T-helper 2 cell (primary cell): ENCODE data around the gene FANCD2.
"Not testable (repeated sequence)": the region's sequence is repeated elsewhere in the genome, so short reads cannot be mapped to it uniquely, and the experiment has no call there.

ENCODE experiments used
- DNase-seq, 5 experiments: peaks; one replicate each; pipeline versions ENCODE4 v3.0.0 to v3.0.0-alpha.2; 2012 to 2022

FANCD2 gene

DNA sequence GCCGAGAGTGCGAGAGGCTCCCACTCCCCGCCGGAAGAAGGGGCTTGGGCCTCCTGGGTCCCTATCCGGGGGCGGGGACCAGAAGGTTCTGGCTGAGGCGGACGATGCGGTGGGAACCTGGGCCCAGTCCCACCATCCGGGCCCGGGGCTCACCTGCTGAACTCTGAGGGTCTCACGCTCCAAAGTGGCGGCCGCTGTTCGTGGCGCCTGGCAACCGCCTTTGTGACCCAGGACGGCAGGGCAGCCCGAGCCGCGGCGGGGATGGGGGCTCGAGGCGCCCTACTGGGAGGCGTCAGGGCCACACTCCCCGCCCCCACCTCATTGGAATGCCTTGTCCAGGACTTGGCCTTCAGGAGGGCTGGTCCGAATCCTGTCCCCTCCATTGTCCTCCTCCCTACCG lies 81.9 kb downstream of the FANCD2 start, which contains the start of gene FANCD2OS:
Gene FANCD2OS (minus strand): TSS at position 165 of the 400 bp plus-strand sequence. CDS start 3,481 bp downstream, outside the sequence.
- no peak for DNase-seq

DNA sequence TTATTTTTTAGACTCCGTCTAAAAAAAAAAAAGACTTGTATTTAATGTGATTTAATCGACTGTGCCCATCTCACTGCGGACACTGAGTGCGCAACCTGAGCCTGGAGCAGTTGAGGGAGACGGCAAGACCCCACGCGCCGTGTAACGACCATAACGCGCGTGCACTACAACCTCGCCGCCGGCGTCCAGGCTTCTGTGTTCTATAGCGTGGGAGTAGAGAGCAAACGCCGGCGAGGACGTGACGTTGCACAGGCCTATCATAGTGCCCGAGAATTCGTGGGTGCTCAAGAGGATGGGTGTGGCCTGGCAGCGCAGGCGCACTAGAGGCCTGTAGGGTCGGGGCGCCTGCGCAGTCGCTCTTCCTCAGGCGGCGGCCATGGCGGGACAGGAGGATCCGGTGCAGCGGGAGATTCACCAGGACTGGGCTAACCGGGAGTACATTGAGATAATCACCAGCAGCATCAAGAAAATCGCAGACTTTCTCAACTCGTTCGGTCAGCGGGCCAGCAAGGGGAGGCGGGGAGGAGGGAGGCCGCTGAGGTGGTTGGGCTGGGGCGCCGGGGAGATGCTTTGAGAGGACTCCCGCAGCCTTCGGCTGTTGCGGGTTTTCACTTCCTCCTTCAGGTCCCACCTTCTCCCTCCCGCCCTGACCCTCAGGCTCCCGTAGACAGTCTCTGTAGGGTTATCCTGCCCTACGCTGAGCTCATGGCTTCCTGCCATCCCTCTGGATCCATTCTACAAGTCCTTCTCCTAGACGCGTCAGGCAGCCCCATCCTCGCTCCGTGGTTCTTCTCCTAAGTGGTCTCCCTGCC lies 89.3 kb downstream of the FANCD2 start, which contains the start of gene BRK1:
Gene BRK1 (plus strand): TSS at position 350 of the 812 bp plus-strand sequence. CDS start 27 bp downstream, at position 377.
- peak; percentile 81 to 97 (median 88) for DNase-seq

DNA sequence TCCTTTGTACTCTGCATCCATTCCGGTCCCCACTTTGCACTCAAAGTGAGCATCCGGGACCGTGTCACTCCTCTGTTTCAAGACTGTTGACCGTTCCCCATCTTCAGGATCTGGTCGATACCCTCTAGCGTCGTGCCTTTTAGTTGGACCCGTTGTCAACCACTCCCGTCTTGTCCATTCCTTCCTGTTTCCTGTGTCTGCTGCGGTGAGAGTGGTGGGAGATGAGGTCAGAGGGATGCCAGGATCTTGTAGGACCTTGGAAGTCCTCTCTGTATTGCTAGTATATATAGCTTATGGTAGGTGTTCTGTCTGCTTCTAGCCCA lies 89.9 kb downstream of the FANCD2 start:
- DNase-seq = no peak

GRCh38 chr3:10116928-10117327 lies 90.7 kb downstream of the FANCD2 start:
- DNase-seq = no peak

DNA sequence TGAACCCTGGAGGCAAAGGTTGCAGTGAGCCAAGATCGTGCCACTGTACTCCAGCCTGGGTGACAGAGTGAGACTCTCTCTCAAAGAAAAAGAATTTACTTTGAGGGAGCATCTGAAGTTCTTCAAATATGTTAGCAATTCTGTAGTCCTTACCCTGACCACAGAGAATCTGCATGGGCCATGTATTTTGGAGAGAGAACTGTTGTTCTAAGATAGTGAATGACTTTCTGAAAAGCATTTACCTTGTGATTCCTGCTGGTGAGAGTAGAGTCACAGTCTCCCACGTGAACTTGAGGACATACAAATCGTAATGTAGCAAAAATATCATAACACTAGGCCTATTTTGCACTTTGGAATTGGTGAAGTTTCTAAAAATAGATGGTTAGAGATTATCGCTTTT lies 93.1 kb downstream of the FANCD2 start:
- DNase-seq = no peak

DNA sequence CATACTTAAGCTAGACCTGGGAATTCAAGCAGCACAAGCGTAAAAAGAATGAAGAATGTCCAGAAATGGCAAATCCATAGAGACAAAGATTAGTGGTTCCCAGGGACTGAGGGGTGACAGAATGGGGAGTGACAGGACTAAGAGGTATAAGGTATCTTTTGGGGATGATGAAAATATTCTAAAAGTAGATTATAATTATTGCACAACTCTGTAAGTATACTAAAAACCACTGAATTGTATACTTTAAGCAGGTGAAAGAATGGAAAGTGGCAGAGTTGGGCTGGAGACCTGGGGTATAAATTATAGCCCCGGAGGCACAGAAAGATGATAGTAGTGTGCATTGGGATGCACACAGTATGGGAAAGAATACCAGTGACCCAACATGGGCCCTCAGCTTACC lies 94.8 kb downstream of the FANCD2 start:
- no peak for DNase-seq

DNA sequence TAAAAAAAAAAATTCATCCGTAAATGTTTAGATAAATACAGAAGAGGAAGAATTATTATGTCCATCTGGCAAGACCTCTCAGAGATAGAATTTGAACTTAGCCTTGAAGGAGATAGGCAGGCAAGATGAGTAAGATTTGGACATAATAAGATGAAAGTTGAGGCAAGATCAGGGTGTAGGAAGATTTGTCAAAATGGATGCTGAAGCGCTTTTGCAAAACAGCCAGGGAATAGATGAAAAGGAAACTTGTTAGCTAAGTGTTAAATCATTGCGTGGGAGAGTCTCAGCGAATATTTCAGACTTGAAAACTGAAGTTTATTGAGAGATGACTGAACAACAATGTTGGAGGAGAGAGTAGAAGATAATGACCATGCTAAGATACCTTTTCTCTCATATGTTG lies 96.5 kb downstream of the FANCD2 start:
- DNase-seq = no peak

DNA sequence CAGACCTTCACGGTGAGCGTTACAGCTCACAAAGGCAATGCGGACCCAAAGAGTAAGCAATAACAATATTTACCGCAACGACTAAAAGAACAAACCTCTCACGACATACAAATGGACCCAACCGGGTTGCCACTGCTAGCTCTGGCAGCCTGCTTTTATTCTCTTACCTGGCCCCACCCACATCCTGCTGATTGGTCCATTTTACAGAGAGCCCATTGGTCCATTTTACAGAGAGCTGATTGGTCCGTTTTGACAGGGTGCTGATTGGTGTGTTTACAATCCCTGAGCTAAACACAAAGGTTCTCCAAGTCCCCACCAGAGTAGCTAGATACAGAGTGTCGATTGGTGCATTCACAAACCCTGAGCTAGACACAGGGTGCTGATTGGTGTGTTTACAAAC lies 109.6 kb downstream of the FANCD2 start:
- not testable (repeated sequence) for DNase-seq

DNA sequence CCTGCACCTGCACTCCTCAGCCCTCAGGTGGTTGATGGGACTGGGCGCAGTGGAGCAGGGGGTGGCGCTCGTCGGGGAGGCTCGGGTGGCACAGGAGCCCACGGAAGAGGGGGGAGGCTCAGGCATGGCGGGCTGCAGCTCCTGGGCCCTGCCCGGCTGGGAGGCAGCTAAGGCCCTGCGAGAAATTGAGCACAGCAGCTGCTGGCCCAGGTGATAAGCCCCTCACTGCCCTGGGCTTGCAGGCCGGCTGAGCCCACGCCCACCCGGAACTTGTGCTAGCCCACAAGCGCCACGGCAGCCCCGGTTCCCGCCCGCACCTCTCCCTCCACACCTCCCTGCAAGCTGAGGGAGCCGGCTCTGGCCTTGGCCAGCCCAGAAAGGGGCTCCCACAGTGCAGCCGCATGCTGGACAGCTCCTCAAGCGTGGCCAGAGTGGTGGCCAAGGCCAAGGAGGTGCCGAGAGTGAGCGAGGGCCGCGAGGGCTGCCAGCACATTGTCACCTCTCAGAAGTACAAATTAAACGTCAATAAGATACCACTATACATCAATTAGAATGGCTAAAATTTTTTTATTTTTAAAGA lies 110.3 kb downstream of the FANCD2 start:
- no peak for DNase-seq

DNA sequence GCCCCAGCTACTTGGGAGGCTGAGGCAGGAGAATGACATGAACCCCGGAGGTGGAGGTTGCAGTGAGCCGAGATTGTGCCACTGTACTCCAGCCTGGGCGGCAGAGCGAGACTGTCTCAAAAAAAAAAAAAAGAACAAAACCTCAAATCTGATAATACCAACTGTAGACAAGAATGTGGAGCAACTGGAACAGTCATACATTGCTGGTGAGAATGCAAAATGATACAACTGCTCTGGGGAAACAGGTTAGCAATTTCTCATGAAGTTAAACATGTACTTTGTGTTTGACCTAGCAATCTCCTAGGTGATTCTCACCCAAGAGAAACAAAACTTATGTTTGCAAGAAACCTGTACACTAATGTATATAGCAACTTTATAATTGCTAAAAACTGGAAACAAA lies 110.9 kb downstream of the FANCD2 start:
- peak in 1 of 5 experiments; percentile 83 for DNase-seq

- DNase-seq = peak in 1 of 5 experiments; percentile 32
Observed at GRCh38 chr3:10140996-10141546, 114.8 kb downstream of the FANCD2 start.

- DNase-seq = peak in 1 of 5 experiments; percentile 45
Observed at GRCh38 chr3:10142707-10143560, 116.7 kb downstream of the FANCD2 start.

DNA sequence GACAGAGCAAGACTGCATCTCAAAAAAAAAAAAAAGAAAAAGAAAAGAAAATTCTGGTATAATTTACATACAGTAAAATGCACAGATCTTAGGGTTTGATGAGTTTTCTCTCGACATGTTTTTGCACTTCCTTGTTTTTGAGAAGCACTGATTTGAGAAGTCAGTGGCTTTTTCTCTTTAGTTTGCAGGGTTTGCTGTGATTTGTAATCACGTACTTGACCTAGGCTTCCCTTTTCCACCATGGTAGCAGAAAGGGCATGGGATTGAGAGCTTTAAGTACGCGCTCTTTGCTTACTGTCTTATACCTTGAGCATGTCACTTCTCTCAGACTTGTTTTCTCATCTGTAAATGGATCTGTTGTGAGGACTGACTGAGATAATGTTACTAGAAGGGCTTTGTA lies 119.4 kb downstream of the FANCD2 start:
- no peak for DNase-seq

- DNase-seq = no peak
Observed at GRCh38 chr3:10149226-10149625, 123.0 kb downstream of the FANCD2 start.

- no peak for DNase-seq
Observed at GRCh38 chr3:10150987-10151386, 124.8 kb downstream of the FANCD2 start.
